HepG2 (cell line): ENCODE measurements around the gene MYO3B. TPM values are rescaled to one million over a fixed set of nuclear protein-coding genes. Genes with fewer than 3 reads are reported as not detected.

ENCODE experiments used
- ATAC-seq: fragments of 200-7000 bp; cut with Tn5 transposase; 3 replicates; pipeline ENCODE4 v1.9.1; 2020; ENCODE audit warnings: mild to moderate bottlenecking, moderate library complexity
- BruUV-seq: library from RNA; stranded (reverse); fragments of 400-500 nt; replicated peaks from 2 replicates; lab custom pipeline; 2021; lab: Mats Ljungman, UMichigan
- CTCF ChIA-PET: fragments of 300-600 bp; formaldehyde crosslinking; extraction: SDS; loops from one replicate; lab custom pipeline; 2021; ENCODE audit warnings: low total read pairs, inconsistent platforms, low intra/inter-chr PET ratio; lab: Yijun Ruan, JAX
- POLR2A ChIA-PET: fragments of 350-600 bp; sonication (Branson Sonifier 250); formaldehyde crosslinking; loops from one replicate; lab custom pipeline; 2020; ENCODE audit warnings: antibody characterized with exemption, inconsistent platforms; lab: Yijun Ruan, JAX
- DNase-seq: peaks from one replicate; pipeline ENCODE4 v3.0.0-alpha.2; 2015; ENCODE audit warnings: low spot score
- FAIRE-seq: peaks from 3 replicates; lab custom pipeline; 2011; peaks lifted over from hg19 to GRCh38; lab: Jason Lieb, UNC
- H2AFZ ChIP-seq: one replicate; pipeline ENCODE4 v1.6.1; 2011; ENCODE audit warnings: low read length, inconsistent platforms
- H3K27ac ChIP-seq: fragments of 300-600 bp; 3 replicates; pipeline ENCODE4 v1.8.0; 2011; ENCODE audit warnings: mixed run types, mild to moderate bottlenecking, mixed read lengths, low read length, inconsistent platforms; ENCODE audit not compliant: insufficient read depth; ENCODE audit errors: extremely low read length
- H3K27me3 ChIP-seq, 2 experiments: fragments of 200-600 bp in 1 of 2; 2 replicates in 1 of 2; 3 replicates in 1 of 2; pipeline versions ENCODE4 v1.6.0 to v1.8.0; 2011; ENCODE audit warnings: low read length in 2 of 2, mild to moderate bottlenecking in 2 of 2, moderate library complexity in 2 of 2, inconsistent platforms in 1 of 2; ENCODE audit not compliant: insufficient read depth in 2 of 2, control insufficient read depth in 1 of 2
- H3K36me3 ChIP-seq, 2 experiments: fragments of 200-600 bp in 1 of 2; replicated peaks in 1 of 2; 2 replicates in 1 of 2; 3 replicates in 1 of 2; pipeline versions ENCODE4 v1.5.1 to v1.8.0; 2011; ENCODE audit warnings: low read length in 2 of 2, inconsistent platforms in 1 of 2; ENCODE audit not compliant: insufficient read depth in 2 of 2, control insufficient read depth in 1 of 2
- H3K4me1 ChIP-seq: 2 replicates; pipeline ENCODE4 v1.5.1; 2012; ENCODE audit warnings: low read length, inconsistent platforms; ENCODE audit not compliant: insufficient read depth
- H3K4me2 ChIP-seq: 2 replicates; pipeline ENCODE4 v1.6.0; 2011; ENCODE audit warnings: low read depth, low read length, inconsistent platforms
- H3K4me3 ChIP-seq, 3 experiments: fragments of 200-600 bp in 1 of 3; sonication (generic), shearing (Covaris generic) in 1 of 3; replicated peaks in 1 of 3; 2 replicates each; pipeline ENCODE4 v1.5.1; 2011 to 2016; ENCODE audit warnings: low read length in 3 of 3, inconsistent platforms in 2 of 3, low read depth in 2 of 3, mild to moderate bottlenecking in 2 of 3, control low read depth in 1 of 3, mixed read lengths in 1 of 3; ENCODE audit not compliant: insufficient read depth in 1 of 3
- H3K79me2 ChIP-seq: one replicate; pipeline ENCODE4 v1.6.1; 2011; ENCODE audit warnings: low read length, inconsistent platforms; ENCODE audit not compliant: insufficient read depth
- H3K9ac ChIP-seq: 2 replicates; pipeline ENCODE4 v1.6.0; 2011; ENCODE audit warnings: mild to moderate bottlenecking, low read depth, low read length, inconsistent platforms; ENCODE audit not compliant: insufficient read depth
- H3K9me3 ChIP-seq: 2 replicates; pipeline ENCODE4 v1.5.1; 2012; ENCODE audit warnings: mild to moderate bottlenecking, low read length
- H4K20me1 ChIP-seq: 2 replicates; pipeline ENCODE4 v1.6.0; 2011; ENCODE audit warnings: inconsistent platforms, mild to moderate bottlenecking, low read length, moderate library complexity; ENCODE audit not compliant: insufficient read depth
- HMGXB4 ChIP-seq, 2 experiments: sonication (generic) in 1 of 2; formaldehyde crosslinking in 1 of 2; IDR thresholded peaks; 2 replicates each; pipeline versions ENCODE4 v1.4.0 to v1.6.1; 2018 to 2020; ENCODE audit warnings: missing genetic modification reagents in 2 of 2, borderline replicate concordance in 1 of 2, low read depth in 1 of 2, mild to moderate bottlenecking in 1 of 2, missing biosample characterization in 1 of 2
- MIER3 ChIP-seq: IDR thresholded peaks from 2 replicates; pipeline ENCODE4 v1.6.1; 2016; ENCODE audit warnings: missing compliant biosample characterization, borderline replicate concordance
- MNT ChIP-seq: fragments of 450-650 bp; IDR thresholded peaks from 2 replicates; pipeline ENCODE4 v1.6.1; 2016
- MTF2 ChIP-seq: sonication (generic); formaldehyde crosslinking; IDR thresholded peaks from 2 replicates; pipeline ENCODE4 v1.5.0; 2020; ENCODE audit warnings: missing genetic modification reagents, borderline replicate concordance
- NPAS2 ChIP-seq: sonication (generic); formaldehyde crosslinking; IDR thresholded peaks from 2 replicates; pipeline ENCODE4 v1.8.0; 2022; ENCODE audit warnings: mild to moderate bottlenecking, missing genetic modification reagents, borderline replicate concordance
- SKIL ChIP-seq: sonication (generic); formaldehyde crosslinking; IDR thresholded peaks from 2 replicates; pipeline ENCODE4 v1.8.0; 2022; ENCODE audit warnings: missing genetic modification reagents, mild to moderate bottlenecking, moderate library complexity, borderline replicate concordance
- ZFP36 ChIP-seq: fragments of 150-350 bp; IDR thresholded peaks from 2 replicates; pipeline ENCODE4 v1.6.1; 2018; ENCODE audit warnings: borderline replicate concordance, low read length, low read depth; ENCODE audit not compliant: partially characterized antibody
- ZNF121 ChIP-seq: sonication (generic); formaldehyde crosslinking; IDR thresholded peaks from 2 replicates; pipeline ENCODE4 v1.5.0; 2020; ENCODE audit warnings: mild to moderate bottlenecking, missing genetic modification reagents
- WGBS: methylation state at CpG from one replicate; pipeline ENCODE4 v1.1.6; 2017; ENCODE audit warnings: low lambda C conversion rate; 5-methylcytosine and 5-hydroxymethylcytosine counted together
- in situ Hi-C: cut with HindIII; loops from 2 replicates; pipeline ENCODE4 v1.10.0; 2017; ENCODE audit warnings: low pct_unique_long_range_greater_than_20kb; ENCODE audit not compliant: extremely low pct_ligation_motif_present
- intact Hi-C: fragments of 100-400 bp; cut with micrococcal nuclease; formaldehyde crosslinking; loops from one replicate; pipeline ENCODE4 v1.10.0; 2022; ENCODE audit not compliant: unreplicated experiment
- polyA plus RNA-seq, 8 experiments: library from polyadenylated mRNA; depleted of rRNA in 3 of 8; stranded (reverse) in 7 of 8; unstranded in 1 of 8; fragments of >200 nt; fragmentation: Illumina TruSeq in 4 of 8; extraction: Trizol in 4 of 8; gene quantifications; 2 replicates each; pipeline versions ENCODE4 v1.2.1 to v1.2.3, GENCODE V29; 2011 to 2016; ENCODE audit warnings: low read depth in 4 of 8, missing spikeins in 1 of 8, mixed read lengths in 1 of 8; ENCODE audit not compliant: insufficient read depth in 1 of 8
- total RNA-seq, 5 experiments: library from RNA; depleted of rRNA; stranded (reverse); fragments of >200 nt; fragmentation: Illumina TruSeq; extraction: Trizol; gene quantifications; 2 replicates each; pipeline ENCODE4 v1.2.3, GENCODE V29; 2016; ENCODE audit warnings: low read depth in 1 of 5

Gene MYO3B
- total and polyA plus RNA-seq, 2 of the 13 experiments (the other 11 are each of a cell fraction or from before 2014, with no cell fraction given) = 0.01 TPM; not detected in 1

- no peak overlapping the region for H2AFZ ChIP-seq
- ATAC-seq (peak; percentile 49), DNase-seq (no peak), FAIRE-seq (no peak)
- 0 out of 4 replicates have a peak, but pooled peaks of 1 of the 2 experiments have one; percentile 6 for TF ChIP-seq HMGXB4 (CRISPR knock-in tag; IDR thresholded peaks at IDR 0.05; ENCODE audit: borderline replicate concordance in 1 of 2, low read depth in 1 of 2)
- no peak for TF ChIP-seq ZNF121 (CRISPR knock-in tag)
- CTCF ChIA-PET = no interaction called here
- H3K9ac ChIP-seq = no peak overlapping the region
- no peaks in the 10 kb centered on the region for H3K36me3 ChIP-seq
- intact Hi-C loops = no loop called here
- H3K27me3 ChIP-seq = peaks cover 0 to 8% of the 10 kb centered on the region in 2 experiments; a peak in 3 of 5 replicates
- no peaks in the 10 kb centered on the region for H3K79me2 ChIP-seq
- 30% methylated on average over 3 of the region's 3 CpGs for WGBS
- H3K27ac ChIP-seq = no peak overlapping the region
- peaks cover 27% of the 10 kb centered on the region for H3K4me1 ChIP-seq
- H3K4me2 ChIP-seq = peak overlapping the region; percentile 32
- POLR2A ChIA-PET = interaction anchor here (1.4 kb wide), 1 partner anchor 14 kb away, joined by 3 read pairs; no protein-coding TSS in a partner anchor
- BruUV-seq = no TSS peak
- H3K9me3 ChIP-seq = no peaks in the 10 kb centered on the region
- H4K20me1 ChIP-seq = no peaks in the 10 kb centered on the region
- in situ Hi-C loops = no loop called here
- H3K4me3 ChIP-seq = no peak overlapping the region
Measured at GRCh38 chr2:170156592-170156991, 21.4 kb upstream of the MYO3B start.

- Histone ChIP-seq H3K4me3 (no peak overlapping the region), H4K20me1 (no peaks in the 10 kb centered on the region), H3K27ac (no peak overlapping the region), H3K4me2 (peak overlapping the region; percentile 32), H3K9me3 (no peaks in the 10 kb centered on the region), H3K36me3 (no peaks in the 10 kb centered on the region), H3K4me1 (peaks cover 27% of the 10 kb centered on the region), H3K9ac (no peak overlapping the region), H2AFZ (no peak overlapping the region), H3K79me2 (no peaks in the 10 kb centered on the region), H3K27me3 (peaks cover 0 to 12% of the 10 kb centered on the region in 2 experiments; a peak in 2 of 5 replicates)
- peak; percentile 77 for DNase-seq
- in situ Hi-C loops (no loop called here), intact Hi-C loops (no loop called here)
- 1% methylated on average over 3 of the region's 3 CpGs for WGBS
- no TSS peak for BruUV-seq
- FAIRE-seq = no peak
- ATAC-seq = peak; percentile 89
- ChIA-PET POLR2A (interaction anchor here (1.4 kb wide), 1 partner anchor 15 kb away, joined by 3 read pairs; no protein-coding TSS in a partner anchor), CTCF (no interaction called here)
- no peak for TF ChIP-seq ZFP36
- TF ChIP-seq MTF2 = no peak
- no peak for TF ChIP-seq NPAS2 (CRISPR knock-in tag)
- no peak for TF ChIP-seq MNT
- TF ChIP-seq MIER3 = peak; percentile 85; the same call in 1 of the 2 replicates
- TF ChIP-seq SKIL (CRISPR knock-in tag) = no peak
Measured at GRCh38 chr2:170157025-170157684, 20.8 kb upstream of the MYO3B start.
